HepG2 (cell line): ENCODE measurements around the gene DUSP12. TPM values are rescaled to one million over a fixed set of nuclear protein-coding genes. Genes with fewer than 3 reads are reported as not detected.
A peak's percentile ranks its signal among the peaks of the same experiment; 100 is the strongest.

ENCODE experiments used
- CCDC6 ChIP-seq: sonication (generic); formaldehyde crosslinking; IDR thresholded peaks from 2 replicates; pipeline ENCODE4 v1.8.1; 2022; ENCODE audit warnings: mild to moderate bottlenecking, missing genetic modification reagents, moderate library complexity
- CENPX ChIP-seq: sonication (generic); formaldehyde crosslinking; IDR thresholded peaks from 2 replicates; pipeline ENCODE4 v1.9.0; 2021; ENCODE audit warnings: mild to moderate bottlenecking, missing genetic modification reagents, moderate library complexity
- EEA1 ChIP-seq: sonication (generic); formaldehyde crosslinking; IDR thresholded peaks from 2 replicates; pipeline ENCODE4 v1.5.1; 2020; ENCODE audit warnings: mild to moderate bottlenecking, missing genetic modification reagents, borderline replicate concordance
- EED ChIP-seq: sonication (generic); formaldehyde crosslinking; IDR thresholded peaks from 2 replicates; pipeline ENCODE4 v1.5.0; 2020; ENCODE audit warnings: mild to moderate bottlenecking, missing genetic modification reagents
- HOXD1 ChIP-seq: sonication (generic); formaldehyde crosslinking; IDR thresholded peaks from 2 replicates; pipeline ENCODE4 v1.5.0; 2020; ENCODE audit warnings: missing genetic modification reagents
- NKX3-1 ChIP-seq: sonication (generic); formaldehyde crosslinking; IDR thresholded peaks from 2 replicates; pipeline ENCODE4 v1.5.0; 2020; ENCODE audit warnings: missing genetic modification reagents
- PHB2 ChIP-seq: fragments of 450-650 bp; IDR thresholded peaks from 2 replicates; pipeline ENCODE4 v1.6.1; 2018; ENCODE audit not compliant: partially characterized antibody
- POLR2AphosphoS5 ChIP-seq: IDR thresholded peaks from 2 replicates; pipeline ENCODE4 v1.6.1; 2012; ENCODE audit warnings: low read depth, low read length
- RAD21 ChIP-seq: fragments of 450-650 bp; formaldehyde crosslinking; IDR thresholded peaks from 2 replicates; pipeline ENCODE4 v1.5.0; 2020; ENCODE audit warnings: mild to moderate bottlenecking
- RELA ChIP-seq: sonication (generic); formaldehyde crosslinking; IDR thresholded peaks from 2 replicates; pipeline ENCODE4 v1.4.0; 2020; ENCODE audit warnings: missing genetic modification reagents
- TCF7 ChIP-seq: sonication (generic); IDR thresholded peaks from 2 replicates; pipeline ENCODE4 v1.6.1; 2016; ENCODE audit warnings: antibody characterized with exemption, low read depth
- ZFP62 ChIP-seq: sonication (generic); formaldehyde crosslinking; IDR thresholded peaks from 2 replicates; pipeline ENCODE4 v1.4.0; 2020; ENCODE audit warnings: missing genetic modification reagents
- ZKSCAN8 ChIP-seq: IDR thresholded peaks from 2 replicates; pipeline ENCODE4 v1.6.1; 2016; ENCODE audit warnings: borderline replicate concordance, missing genetic modification reagents, missing compliant biosample characterization
- ZNF557 ChIP-seq: sonication (generic); formaldehyde crosslinking; IDR thresholded peaks from 2 replicates; pipeline ENCODE4 v1.4.0; 2020; ENCODE audit warnings: missing genetic modification reagents
- ZNF589 ChIP-seq: sonication (generic); formaldehyde crosslinking; conservative IDR thresholded peaks from 2 replicates; pipeline ENCODE4 v1.8.0; 2022; ENCODE audit warnings: mild to moderate bottlenecking, moderate library complexity, missing genetic modification reagents
- ZNF710 ChIP-seq: sonication (generic); formaldehyde crosslinking; IDR thresholded peaks from 2 replicates; pipeline ENCODE4 v1.5.0; 2020; ENCODE audit warnings: mild to moderate bottlenecking, missing genetic modification reagents, borderline replicate concordance
- ZNF713 ChIP-seq: sonication (generic); formaldehyde crosslinking; IDR thresholded peaks from 2 replicates; pipeline ENCODE4 v1.4.0; 2020; ENCODE audit warnings: mild to moderate bottlenecking, missing genetic modification reagents
- polyA plus RNA-seq, 8 experiments: library from polyadenylated mRNA; depleted of rRNA in 3 of 8; stranded (reverse) in 7 of 8; unstranded in 1 of 8; fragments of >200 nt; fragmentation: Illumina TruSeq in 4 of 8; extraction: Trizol in 4 of 8; gene quantifications; 2 replicates each; pipeline versions ENCODE4 v1.2.1 to v1.2.3, GENCODE V29; 2011 to 2016; ENCODE audit warnings: low read depth in 4 of 8, missing spikeins in 1 of 8, mixed read lengths in 1 of 8; ENCODE audit not compliant: insufficient read depth in 1 of 8
- total RNA-seq, 5 experiments: library from RNA; depleted of rRNA; stranded (reverse); fragments of >200 nt; fragmentation: Illumina TruSeq; extraction: Trizol; gene quantifications; 2 replicates each; pipeline ENCODE4 v1.2.3, GENCODE V29; 2016; ENCODE audit warnings: low read depth in 1 of 5
- TF ChIP-seq, protein P1 (sequence below): sonication (generic); formaldehyde crosslinking; IDR thresholded peaks from 2 replicates; pipeline ENCODE4 v1.4.0; 2020; ENCODE audit warnings: mild to moderate bottlenecking, missing genetic modification reagents
- TF ChIP-seq, protein P2 (sequence below): IDR thresholded peaks from 2 replicates; pipeline ENCODE4 v1.6.1; 2016; ENCODE audit warnings: low read depth
- TF ChIP-seq, protein P3 (sequence below), 2 experiments: fragments of 450-650 bp in 1 of 2; sonication (generic) in 1 of 2; formaldehyde crosslinking; IDR thresholded peaks; 2 replicates each; pipeline versions ENCODE4 v1.5.0 to v1.8.0; 2020 to 2022; ENCODE audit warnings: mild to moderate bottlenecking in 1 of 2, missing genetic modification reagents in 1 of 2

The DUSP12 gene
- total and polyA plus RNA-seq, 2 of the 13 experiments (the other 11 are each of a cell fraction or from before 2014, with no cell fraction given): 36.7 to 37.1 TPM

DNA sequence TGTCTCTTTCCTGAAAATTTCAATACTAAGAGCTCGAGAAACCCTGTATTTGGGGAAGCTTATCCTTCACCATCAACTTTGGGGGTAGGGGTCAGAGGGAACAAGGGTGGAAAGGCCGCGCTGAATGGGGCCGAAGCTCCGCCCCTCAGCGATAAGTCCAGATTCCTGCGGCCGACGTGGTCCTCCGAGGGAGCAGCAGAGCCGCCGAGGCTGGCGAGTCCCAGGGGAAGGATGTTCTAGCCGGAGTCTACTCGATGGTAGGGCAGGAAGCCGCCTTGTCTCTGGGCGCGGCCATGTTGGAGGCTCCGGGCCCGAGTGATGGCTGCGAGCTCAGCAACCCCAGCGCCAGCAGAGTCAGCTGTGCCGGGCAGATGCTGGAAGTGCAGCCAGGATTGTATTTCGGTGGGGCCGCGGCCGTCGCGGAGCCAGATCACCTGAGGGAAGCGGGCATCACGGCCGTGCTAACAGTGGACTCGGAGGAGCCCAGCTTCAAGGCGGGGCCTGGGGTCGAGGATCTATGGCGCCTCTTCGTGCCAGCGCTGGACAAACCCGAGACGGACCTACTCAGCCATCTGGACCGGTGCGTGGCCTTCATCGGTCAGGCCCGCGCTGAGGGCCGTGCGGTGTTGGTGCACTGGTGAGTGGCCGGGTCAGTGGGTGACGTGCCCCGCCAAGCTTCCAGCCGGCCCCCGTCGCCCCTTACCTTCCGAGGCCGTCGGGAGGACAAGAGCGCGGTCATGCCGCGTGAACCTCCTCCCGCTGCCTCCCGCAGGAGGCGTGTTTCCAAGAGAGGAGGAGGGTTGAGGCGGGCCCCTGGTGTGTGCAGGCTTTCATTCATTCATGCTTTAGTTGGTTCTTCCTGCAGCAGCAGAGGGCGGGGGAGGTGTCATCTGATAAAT lies at the start of gene DUSP12 (continued):
- TF ChIP-seq EED (CRISPR knock-in tag): peak; percentile 67
- TF ChIP-seq HOXD1: 0 out of 2 replicates have a peak, but pooled peaks have one; percentile 44
- TF ChIP-seq, protein P1, sequence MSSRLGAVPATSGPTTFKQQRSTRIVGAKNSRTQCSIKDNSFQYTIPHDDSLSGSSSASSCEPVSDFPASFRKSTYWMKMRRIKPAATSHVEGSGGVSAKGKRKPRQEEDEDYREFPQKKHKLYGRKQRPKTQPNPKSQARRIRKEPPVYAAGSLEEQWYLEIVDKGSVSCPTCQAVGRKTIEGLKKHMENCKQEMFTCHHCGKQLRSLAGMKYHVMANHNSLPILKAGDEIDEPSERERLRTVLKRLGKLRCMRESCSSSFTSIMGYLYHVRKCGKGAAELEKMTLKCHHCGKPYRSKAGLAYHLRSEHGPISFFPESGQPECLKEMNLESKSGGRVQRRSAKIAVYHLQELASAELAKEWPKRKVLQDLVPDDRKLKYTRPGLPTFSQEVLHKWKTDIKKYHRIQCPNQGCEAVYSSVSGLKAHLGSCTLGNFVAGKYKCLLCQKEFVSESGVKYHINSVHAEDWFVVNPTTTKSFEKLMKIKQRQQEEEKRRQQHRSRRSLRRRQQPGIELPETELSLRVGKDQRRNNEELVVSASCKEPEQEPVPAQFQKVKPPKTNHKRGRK (CRISPR knock-in tag): no peak
- TF ChIP-seq, protein P2, sequence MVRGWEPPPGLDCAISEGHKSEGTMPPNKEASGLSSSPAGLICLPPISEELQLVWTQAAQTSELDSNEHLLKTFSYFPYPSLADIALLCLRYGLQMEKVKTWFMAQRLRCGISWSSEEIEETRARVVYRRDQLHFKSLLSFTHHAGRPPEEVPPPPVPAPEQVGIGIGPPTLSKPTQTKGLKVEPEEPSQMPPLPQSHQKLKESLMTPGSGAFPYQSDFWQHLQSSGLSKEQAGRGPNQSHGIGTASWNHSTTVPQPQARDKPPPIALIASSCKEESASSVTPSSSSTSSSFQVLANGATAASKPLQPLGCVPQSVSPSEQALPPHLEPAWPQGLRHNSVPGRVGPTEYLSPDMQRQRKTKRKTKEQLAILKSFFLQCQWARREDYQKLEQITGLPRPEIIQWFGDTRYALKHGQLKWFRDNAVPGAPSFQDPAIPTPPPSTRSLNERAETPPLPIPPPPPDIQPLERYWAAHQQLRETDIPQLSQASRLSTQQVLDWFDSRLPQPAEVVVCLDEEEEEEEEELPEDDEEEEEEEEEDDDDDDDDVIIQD (CRISPR knock-in tag): peak; percentile 83; the same call in 1 of the 2 replicates
- TF ChIP-seq, protein P3, sequence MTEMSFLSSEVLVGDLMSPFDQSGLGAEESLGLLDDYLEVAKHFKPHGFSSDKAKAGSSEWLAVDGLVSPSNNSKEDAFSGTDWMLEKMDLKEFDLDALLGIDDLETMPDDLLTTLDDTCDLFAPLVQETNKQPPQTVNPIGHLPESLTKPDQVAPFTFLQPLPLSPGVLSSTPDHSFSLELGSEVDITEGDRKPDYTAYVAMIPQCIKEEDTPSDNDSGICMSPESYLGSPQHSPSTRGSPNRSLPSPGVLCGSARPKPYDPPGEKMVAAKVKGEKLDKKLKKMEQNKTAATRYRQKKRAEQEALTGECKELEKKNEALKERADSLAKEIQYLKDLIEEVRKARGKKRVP (CRISPR knock-in tag; IDR thresholded peaks at IDR 0.05): no peak
- 0 out of 2 replicates have a peak, but pooled peaks have one; percentile 32 for TF ChIP-seq CCDC6
- no peak for TF ChIP-seq CENPX (CRISPR knock-in tag)
- no peak for TF ChIP-seq PHB2
- TF ChIP-seq ZNF710 (CRISPR knock-in tag): peak; percentile 79; the same call in 1 of the 2 replicates
- TF ChIP-seq TCF7: no peak
- TF ChIP-seq ZKSCAN8: peak; percentile 40; the same call in 1 of the 2 replicates
- TF ChIP-seq RAD21 (CRISPR knock-in tag): peak; percentile 18; the same call in 1 of the 2 replicates
- TF ChIP-seq ZNF713: no peak
- TF ChIP-seq ZNF589: no peak
- no peak for TF ChIP-seq ZNF557 (CRISPR knock-in tag)
- TF ChIP-seq EEA1 (CRISPR knock-in tag): peak; percentile 89
- no peak for TF ChIP-seq ZFP62 (CRISPR knock-in tag)
- peak; percentile 47; the same call in 1 of the 2 replicates for TF ChIP-seq NKX3-1
- TF ChIP-seq RELA (CRISPR knock-in tag): no peak
- TF ChIP-seq POLR2AphosphoS5: peak; percentile 72
